GM19324 (cell line): ENCODE results near the gene FLYWCH1.

Experiments used
- ATAC-seq: cut with Tn5 transposase; IDR thresholded peaks from one replicate; pipeline ENCODE4 v1.9.1; 2021; ENCODE audit warnings: mild to moderate bottlenecking, moderate library complexity; ENCODE audit not compliant: unreplicated experiment, low FRiP score

The FLYWCH1 gene

DNA sequence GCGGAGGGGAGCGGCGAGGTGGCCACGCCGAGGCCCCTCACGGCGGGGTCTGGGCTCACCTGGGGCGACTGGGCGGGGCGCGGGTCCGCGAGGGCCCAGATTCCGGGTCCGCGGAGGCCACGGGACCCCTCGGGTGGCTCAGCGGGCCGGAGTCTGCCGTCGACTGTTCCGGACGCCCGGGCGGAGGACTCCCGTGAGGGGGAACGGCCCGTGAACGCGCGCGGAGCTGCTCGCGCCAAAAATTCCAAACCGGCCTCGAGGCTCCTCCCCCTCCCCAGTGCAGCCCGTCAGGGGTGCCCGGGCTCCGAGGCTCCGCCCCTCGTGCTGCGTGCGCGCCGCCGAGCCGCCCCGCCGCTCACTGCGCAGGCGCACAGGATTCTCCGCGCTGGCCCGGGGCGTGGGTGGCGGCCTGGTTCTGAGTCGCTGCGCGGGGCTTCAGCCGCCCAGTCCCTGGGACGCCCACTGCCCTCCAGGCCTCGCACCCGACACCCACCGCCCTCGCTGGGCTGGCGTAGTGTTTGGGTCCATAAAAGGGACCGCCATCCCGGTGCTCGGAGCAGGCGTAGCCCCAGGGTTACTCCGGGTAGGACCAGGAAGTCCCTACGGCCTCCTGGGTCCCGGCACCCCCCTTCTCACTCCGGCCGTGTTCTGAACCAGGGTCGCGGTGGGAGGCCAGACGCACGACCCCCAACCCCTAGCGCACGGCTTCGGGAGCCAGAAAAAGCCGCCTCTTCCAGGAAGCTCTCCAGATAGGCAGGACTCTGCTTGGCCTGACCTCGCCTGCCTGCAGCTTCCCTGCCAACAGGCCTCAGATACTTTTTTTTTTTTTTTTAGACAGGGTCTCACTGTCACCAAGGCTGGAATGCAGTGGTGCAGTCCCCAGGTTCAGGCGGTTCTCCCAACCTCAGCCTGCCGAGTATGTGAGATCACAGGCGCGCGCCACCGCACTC is 68.8 kb downstream of the FLYWCH1 start, which contains the start of gene PKMYT1:
PKMYT1 (minus strand) TSS at position 220 of the 950 bp plus-strand sequence. CDS start 789 bp downstream, outside the sequence.
- peak; percentile 87 for ATAC-seq

DNA sequence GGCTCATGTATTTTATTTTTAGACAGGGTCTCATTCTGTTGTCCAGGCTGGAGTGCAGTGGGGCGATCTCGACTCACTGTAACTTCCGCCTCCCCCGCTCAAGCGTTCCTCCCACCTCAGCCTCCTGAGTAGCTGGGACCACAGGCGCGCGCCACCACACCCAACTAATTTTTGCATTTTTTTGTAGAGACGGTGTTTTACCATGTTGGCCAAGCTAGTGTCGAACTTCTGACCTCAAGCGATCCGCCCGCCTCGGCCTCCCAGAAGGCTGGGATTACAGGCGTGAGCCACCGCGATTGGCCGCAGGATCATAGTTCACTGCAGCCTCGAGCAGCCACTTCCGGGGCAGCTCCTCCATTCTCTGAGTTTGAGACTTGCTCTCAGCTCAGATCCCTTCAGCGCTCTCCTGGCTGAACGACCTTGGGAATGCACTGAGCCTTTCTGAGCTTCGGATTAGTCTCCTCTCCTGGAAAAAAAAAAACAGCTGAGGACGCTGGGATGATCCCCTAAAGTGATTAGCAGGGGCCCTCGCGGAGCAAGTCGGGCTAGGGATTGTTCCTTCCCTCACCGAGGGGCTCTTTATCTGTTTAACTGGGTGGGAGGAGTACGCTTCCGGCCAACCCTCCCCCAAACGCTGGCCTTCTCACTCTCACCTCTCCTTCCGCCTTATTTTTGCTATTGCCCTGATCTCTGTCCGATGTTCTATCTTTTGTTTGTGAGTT is 69.6 kb downstream of the FLYWCH1 start:
- no peak for ATAC-seq

DNA sequence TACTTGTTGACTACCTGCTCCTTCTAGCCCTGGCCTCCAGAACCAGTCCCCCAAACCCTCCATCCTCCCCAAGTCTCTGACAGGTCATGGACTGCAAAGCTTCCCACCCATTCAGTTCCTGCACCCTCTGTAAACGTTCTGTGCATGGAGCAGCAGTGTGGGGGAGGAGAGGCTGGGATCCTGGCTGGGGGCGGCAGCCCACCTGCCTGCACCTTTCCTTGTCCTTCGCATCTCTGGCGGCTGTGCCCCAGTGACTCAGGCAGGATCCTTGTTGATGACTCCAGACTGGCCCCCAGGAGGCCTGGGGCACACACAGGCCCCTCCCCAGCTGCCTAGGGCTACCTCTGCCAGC is 70.1 kb downstream of the FLYWCH1 start:
- no peak for ATAC-seq

DNA sequence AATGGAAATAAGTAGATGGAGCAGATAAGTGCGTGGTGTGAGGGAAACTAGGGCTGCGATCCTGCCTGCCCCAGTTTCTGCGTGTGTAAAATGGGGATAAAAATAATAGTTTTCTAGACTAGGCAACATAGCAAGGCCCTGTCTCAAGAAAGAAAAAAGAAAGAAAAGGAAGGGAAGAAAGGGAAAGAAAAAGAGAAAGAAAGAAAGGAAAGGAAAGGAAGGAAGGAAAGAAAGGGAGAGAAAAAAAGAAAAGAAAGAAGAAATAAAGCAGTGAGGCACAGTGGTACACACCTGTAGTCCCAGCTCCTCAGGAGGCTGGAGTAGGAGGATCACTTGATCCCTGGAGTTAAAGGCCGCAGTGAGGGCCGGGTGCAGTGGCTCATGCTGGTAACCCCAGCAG is 70.7 kb downstream of the FLYWCH1 start:
- no peak for ATAC-seq

DNA sequence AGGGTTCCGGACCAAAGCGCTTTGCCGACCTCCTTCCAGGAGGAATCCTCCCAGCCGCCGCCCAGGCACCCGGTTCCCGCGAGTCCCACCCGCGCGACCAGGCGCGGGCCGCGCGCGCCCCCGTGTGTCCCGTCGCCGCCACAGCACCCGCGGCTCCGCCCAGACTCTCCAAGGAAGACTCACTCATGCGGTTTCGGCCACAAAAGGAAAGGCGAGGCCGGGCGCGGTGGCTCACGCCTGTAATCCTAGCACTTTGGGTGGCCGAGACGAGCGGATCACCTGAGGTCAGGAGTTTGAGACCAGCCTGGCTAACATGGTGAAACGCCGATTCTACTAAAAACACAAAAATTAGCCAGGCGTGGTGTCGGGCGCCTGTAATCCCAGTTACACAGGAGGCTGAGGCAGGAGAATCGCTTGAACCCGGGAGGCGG is 72.0 kb downstream of the FLYWCH1 start:
- ATAC-seq = no peak

DNA sequence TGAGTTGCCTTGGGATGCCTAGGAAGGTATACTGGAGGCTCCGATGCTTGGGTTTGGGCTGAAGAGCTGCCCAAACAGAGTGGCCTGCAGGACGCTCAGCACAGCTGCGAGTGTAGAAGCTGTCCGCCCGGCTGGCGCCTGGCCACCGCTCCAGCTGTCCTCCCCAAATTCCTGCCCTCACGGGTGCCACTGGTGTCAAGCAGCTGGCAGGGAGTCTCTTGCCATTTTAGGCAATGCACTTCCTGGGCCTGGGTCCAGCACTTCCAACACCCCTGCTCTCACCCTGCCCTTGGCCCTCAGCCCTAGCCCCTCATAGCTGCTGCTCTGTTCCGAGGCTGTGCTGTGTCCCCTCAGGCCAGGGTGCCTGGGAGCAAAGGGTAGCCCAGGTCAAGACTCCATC is 73.7 kb downstream of the FLYWCH1 start:
- no peak for ATAC-seq

DNA sequence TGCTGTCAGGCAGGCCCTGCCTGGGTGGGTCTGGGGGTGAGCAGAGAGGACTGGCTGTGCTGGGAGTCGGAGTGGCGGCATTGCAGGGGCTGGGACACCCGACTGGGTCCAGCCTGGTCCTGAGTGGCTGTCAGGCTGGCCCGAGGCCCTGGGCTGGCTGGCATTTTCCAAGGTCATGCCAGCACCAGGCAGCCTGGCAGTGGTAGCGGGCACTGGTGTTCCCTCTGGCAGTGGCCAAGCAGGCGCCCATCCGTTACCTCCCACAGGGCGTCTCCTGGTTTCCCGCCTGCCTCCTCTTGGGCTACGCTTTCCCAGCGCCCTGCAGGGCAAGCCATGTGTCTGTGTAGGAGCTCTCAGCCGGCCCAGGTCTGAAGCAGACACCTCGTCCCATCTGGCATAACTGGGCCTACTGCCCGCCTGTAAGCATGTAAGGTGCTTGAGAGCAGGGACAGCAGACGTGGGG is 74.2 kb downstream of the FLYWCH1 start:
- ATAC-seq = no peak

DNA sequence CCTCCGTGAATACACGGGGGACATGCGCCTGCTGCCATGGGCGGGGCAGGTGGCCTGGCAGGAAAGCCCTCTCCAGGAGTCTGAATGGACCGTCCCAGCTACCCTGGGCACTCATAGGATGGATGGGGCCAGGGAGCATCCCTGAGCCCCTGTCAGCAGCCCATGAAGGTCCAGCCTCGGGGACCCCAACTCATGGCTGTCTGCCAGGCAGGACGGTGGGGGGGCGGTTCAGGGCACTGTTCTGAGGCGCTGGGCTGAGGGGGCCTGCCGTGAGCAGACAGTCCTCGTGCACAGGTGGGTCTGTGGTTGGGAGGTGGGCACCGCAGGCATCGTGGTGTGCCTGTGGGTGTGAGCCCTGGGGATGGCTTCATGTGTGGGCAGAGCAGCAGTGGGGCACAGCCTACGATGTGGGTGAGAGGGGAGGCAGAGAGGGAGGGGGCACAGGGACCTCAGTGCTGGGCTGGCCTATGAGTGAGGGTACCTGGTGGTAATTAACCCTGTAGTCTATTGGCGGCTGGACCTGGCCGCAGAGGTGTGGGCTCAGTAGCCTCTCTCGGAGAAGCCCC is 75.0 kb downstream of the FLYWCH1 start:
- ATAC-seq = no peak

DNA sequence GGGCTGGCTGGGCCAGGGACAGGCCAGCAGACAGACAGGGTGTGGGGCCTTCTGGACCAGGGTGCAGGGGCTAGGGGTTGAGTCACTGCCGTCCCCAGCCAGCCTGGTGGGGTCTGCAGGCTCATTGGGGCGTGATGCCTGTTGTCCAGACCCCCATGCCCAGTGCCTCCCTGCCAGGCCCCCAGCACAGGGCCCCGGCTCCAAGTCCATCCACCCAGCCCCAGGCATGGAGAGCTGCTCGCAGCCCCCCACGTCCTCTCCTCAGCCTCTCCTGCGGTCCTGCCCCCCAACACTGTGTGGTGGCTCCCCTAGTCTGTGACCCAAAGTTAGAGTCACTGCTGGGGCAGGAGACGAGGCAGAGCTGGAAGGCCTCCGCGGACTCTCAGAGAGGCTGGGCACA is 75.6 kb downstream of the FLYWCH1 start:
- ATAC-seq = no peak

DNA sequence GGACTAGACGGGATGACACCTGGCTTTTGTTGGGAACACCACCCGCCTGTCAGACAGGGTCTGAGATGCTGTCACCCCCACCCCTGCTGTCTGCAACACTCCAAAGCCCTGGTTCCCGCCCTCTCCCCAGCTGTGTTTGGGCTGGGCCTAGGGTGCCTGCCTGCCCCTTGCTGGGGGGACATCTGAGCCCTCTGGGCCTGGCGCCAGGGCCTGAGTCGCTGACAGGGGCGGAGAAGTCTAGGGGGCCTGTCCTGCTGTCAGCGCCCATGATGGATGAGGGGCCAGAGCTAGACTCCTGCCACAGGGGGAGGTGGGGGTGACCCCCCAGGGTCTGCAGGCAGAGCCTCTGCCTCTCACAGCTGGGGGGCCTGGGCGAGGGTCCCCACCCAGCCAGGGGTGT is 76.1 kb downstream of the FLYWCH1 start:
- no peak for ATAC-seq

DNA sequence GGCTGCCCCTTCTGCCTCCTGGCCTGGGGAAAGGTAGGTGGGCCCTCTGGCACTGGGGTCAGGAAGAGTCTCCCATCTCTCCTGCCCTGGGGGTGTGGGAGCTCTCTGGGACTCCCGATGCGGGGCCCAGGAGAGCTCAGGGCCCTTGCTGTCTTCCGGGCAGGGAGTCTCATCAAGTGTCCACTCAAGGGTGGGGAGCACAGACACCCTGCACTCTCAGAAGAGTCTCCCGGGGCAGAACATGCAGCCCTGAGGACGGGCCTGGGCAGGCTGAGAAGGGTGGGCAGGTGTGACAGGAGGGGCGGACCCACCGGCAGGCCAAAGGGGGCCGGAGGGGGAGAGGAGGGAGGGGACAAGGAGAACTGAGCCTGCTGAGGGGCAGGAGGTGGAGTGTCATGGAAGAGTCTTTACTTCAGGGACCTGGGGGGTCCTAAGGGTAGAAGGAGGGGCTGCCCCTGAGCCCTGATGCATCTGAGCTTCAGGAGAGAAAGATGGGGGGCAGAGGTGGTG is 76.9 kb downstream of the FLYWCH1 start:
- no peak for ATAC-seq

DNA sequence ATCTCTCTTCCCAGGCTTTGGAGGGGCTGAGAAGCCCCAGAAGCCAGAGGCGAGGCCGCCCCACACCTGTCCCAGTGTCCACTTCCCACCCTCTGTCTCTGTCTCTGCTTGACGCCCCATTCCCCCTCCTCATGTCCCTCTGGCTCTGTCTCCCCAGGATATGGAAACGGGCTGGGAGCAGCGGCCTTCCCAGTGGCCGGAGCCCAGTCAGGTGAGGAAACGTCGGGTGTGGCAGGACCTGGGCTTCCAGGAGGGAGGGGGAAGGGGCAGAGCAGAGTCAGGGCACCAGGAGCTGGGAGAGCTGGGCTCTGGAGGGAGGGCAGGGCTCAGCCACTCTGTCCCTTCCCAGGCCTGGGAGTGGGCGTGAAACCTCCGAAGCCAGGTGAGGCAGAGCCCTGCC is 79.2 kb downstream of the FLYWCH1 start:
- no peak for ATAC-seq

DNA sequence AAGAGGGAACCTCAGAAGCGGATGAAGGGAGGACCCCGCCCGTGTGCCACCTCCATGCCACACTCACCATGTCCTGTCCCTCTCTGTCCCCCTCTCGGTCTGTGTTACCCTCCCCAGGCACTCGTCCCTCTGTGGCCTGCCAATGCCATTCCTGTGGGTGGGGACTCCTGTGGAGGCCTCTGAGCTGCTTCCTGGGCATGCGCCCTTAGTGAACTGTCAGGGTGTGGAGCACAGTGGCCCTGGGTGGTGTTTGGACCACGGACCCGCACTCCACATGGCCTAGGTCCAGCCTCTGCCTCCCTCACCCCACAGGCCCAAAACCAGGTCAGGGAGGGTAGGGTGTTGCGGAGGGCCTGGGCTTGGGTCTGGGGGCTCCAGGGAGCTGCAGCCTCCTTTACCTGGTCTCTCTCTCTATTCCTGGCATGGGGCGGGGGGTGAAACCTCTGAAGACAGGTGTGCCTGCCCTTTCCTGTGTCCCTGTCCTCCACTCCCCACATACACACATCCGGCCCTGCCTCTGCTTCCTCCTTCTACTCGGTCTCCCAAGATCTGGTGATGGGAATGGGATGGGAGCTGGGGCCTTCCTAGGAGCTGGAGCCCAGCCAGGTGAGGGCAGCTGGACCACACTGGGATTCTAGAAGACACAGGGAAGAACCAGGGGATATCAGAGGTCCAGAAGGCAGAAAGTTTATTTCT is 80.0 kb downstream of the FLYWCH1 start:
- no peak for ATAC-seq

DNA sequence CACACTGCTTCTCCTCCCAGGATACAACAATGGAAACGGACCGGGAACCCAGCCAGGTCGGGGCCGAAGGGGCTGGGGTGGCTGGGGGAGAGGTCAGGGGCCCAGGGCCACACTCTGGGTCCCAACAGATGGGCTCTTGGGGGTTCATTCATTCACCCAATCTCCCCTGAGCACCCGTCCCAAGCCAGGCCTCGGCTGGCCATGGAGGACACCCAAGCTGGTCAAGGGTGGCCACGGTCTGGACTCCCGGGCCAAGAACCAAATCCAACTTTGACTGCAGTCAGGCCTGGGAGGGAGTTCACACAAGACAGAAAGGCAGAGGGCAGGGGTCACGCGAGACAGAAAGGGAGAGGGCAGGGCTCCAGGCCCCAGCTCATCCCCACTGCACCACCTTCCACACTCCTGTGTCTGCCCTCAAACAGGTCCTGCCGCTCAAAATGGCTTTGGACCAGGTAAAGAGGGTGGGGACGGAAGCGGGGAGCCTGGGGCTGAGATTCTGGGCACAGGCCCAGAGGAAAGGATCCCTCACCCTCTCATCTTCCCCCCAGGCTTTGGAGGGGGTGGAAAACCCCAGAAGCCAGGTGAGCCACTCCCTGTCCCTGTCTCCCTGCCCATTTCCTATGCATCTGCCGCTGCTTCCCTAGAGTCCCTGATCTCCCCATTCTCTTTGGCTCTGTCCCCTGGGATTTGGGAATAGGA is 80.8 kb downstream of the FLYWCH1 start:
- no peak for ATAC-seq

DNA sequence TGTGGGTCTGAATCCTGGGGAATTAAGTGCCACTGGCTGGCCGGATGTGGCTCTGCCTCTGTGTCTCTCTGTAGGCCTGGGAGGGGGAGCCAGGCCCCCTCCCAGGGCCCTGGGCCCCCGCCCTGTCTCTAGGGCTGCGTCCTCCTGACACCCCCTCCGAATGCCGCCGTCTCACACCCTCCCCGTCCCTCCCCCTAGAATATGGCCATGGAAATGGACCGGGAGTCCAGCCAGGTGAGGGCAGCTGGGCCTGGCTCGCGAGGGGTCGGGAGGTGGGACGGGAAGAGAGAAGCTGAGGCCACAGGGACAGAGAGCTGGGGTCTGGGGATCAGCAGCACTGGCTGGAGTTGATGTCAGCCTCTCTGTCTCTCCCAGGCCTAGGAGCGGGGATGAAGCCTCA is 84.6 kb downstream of the FLYWCH1 start:
- no peak for ATAC-seq

DNA sequence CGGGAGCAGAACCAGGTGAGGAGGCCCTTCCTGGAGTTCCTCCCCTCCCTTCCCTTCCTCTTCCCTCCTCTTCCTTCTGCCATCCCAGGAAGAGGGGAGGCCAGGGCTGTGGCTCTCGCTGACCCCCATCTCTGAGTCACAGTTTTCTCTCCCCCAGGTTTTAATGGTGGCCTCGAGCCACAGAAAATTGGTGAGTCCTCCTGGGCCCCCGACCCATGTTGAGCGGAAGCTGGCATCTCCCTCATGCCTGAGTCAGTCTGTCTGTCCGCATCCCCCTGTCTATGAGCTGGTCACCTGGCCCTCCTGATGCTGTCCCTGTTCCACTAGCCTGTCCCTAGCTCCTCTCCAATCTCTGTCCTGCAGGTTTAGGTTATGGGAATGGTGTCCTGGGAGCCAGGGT is 88.2 kb downstream of the FLYWCH1 start:
- ATAC-seq = no peak

DNA sequence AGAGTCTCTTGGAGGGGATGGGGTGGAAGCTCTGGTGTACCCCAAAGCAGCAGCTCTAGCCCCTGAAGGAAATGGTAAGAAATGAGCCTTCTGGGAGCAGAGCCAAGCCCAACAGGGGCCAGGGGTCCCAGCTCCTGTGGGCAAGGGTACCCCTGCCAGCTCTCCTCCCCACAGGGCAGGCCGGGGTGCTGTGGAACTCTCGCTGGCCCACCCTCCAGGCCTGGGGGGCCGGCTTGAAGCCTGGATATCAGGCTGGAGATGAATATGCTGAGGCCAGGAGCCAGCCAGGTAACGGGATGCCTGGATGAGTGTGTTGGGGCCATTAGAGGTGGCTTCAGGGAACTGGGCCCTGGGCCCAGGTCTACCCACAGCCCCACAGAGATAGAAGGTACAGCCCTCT is 88.8 kb downstream of the FLYWCH1 start:
- ATAC-seq = no peak
